ENCODE data around the gene FBH1. TPM values are rescaled to one million over a fixed set of nuclear protein-coding genes. Genes with fewer than 3 reads are reported as not detected.
A peak's percentile ranks its signal among the peaks of the same experiment; 100 is the strongest.

Gene FBH1
- total and polyA plus RNA-seq, 10 of the 15 experiments (the other 5 are each of a cell fraction or from before 2014, with no cell fraction given): 6.1 to 67.6 (median 47.2) TPM

GRCh38 chr10:5971315-5971832, 81.3 kb downstream of the FBH1 start (continued):
- TF ChIP-seq, protein P1, sequence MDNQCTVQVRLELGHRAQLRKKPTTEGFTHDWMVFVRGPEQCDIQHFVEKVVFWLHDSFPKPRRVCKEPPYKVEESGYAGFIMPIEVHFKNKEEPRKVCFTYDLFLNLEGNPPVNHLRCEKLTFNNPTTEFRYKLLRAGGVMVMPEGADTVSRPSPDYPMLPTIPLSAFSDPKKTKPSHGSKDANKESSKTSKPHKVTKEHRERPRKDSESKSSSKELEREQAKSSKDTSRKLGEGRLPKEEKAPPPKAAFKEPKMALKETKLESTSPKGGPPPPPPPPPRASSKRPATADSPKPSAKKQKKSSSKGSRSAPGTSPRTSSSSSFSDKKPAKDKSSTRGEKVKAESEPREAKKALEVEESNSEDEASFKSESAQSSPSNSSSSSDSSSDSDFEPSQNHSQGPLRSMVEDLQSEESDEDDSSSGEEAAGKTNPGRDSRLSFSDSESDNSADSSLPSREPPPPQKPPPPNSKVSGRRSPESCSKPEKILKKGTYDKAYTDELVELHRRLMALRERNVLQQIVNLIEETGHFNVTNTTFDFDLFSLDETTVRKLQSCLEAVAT (IDR thresholded peaks at IDR 0.05): 0 out of 2 replicates have a peak, but pooled peaks have one; percentile 15
- TF ChIP-seq NR2C1 (IDR thresholded peaks at IDR 0.05) (0 out of 2 replicates have a peak, but pooled peaks have one; percentile 9), IKZF1 (conservative IDR thresholded peaks at IDR 0.05) (peak; percentile 32; the same call in 1 of the 2 replicates), RFX5 (IDR thresholded peaks at IDR 0.05; ENCODE audit: low read depth, low read length) (no peak)

DNA sequence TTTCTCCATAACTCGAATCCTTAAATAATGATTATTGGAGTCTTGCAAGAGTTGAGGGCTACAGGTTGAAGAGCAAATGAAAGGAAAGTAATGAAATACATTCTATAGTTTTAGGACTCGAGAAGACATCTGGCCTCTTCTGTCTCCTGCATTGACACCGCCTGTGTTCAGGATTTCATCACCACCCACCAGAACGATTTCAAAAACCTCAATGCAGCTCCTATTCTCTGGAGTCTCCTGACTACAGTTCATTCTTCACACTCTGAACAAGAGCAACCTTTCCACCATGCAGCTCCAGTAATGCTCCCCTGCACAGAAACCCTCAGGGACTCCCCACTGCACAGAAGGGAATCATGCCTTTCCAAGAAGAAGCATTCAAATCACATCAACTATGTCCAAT, 81.8 kb downstream of the FBH1 start:
- Histone ChIP-seq H3K4me3 (peak overlapping the region; percentile 50), H3K9ac (ENCODE audit: control insufficient read depth, insufficient read depth, low read length) (no peak overlapping the region), H4K20me1 (ENCODE audit: control insufficient read depth, insufficient read depth) (no peaks in the 10 kb centered on the region), H2AFZ (ENCODE audit: control insufficient read depth, low read depth, low read length) (peak overlapping the region; percentile 38; the same call in 1 of the 2 replicates), H3K36me3 (ENCODE audit: control insufficient read depth in 2 of 2, insufficient read depth in 2 of 2, low read length in 1 of 2) (peaks cover 0 to 5% of the 10 kb centered on the region in 2 experiments; a peak in 1 of 4 replicates), H3K4me1 (ENCODE audit: control insufficient read depth, insufficient read depth, low read length) (peaks cover 23% of the 10 kb centered on the region), H3K79me2 (ENCODE audit: control insufficient read depth, insufficient read depth, low read length) (peaks cover 68% of the 10 kb centered on the region), H3K4me2 (ENCODE audit: control insufficient read depth, insufficient read depth) (peak overlapping the region; percentile 95), H3K27me3 (replicated peaks in 1 of 2; ENCODE audit: control insufficient read depth in 2 of 2, insufficient read depth in 2 of 2, low read length in 1 of 2) (no peaks in the 10 kb centered on the region), H3K27ac (ENCODE audit: control insufficient read depth, insufficient read depth) (peak overlapping the region; percentile 74), H3K9me3 (replicated peaks; ENCODE audit: control insufficient read depth, insufficient read depth, low read length) (no peaks in the 10 kb centered on the region)
- ChIA-PET CTCF (interaction anchor here (1.5 to 2.9 kb wide), 2 partner anchors 42 to 115 kb away, joined by 6 to 7 read pairs; no protein-coding TSS in a partner anchor), POLR2A (interaction anchor here (0.5 to 2.0 kb wide), 6 partner anchors 55 to 606 kb away, joined by 3 to 8 read pairs (median 4); no protein-coding TSS in a partner anchor), RAD21 (ENCODE audit: unreplicated experiment) (interaction anchor here (0.7 to 1.3 kb wide), 5 partner anchors 42 to 79 kb away, joined by 3 to 7 read pairs (median 4); no protein-coding TSS in a partner anchor), SMC1A (ENCODE audit: uncharacterized antibody, unreplicated experiment) (interaction anchor here (0.7 to 1.6 kb wide), 10 partner anchors 11 to 154 kb away, joined by 3 to 6 read pairs (median 3); no protein-coding TSS in a partner anchor)
- no TSS peak for BruUV-seq (replicated peaks)
- 0% methylated on average over 4 of the region's 4 CpGs for WGBS (ENCODE audit: insufficient coverage, insufficient replicate concordance, low lambda C conversion rate, missing lambda C conversion rate)
- no peak for FAIRE-seq
- no peak for DNase-seq (ENCODE audit: low read depth, low spot score)
- intact Hi-C loops (cut with micrococcal nuclease; ENCODE audit: unreplicated experiment): no loop called here
- no peak for ATAC-seq
- in situ Hi-C loops (cut with MboI): no loop called here
- no peak for TF ChIP-seq USF2 (IDR thresholded peaks at IDR 0.05; ENCODE audit: borderline replicate concordance, low read depth, low read length)
- no peak for TF ChIP-seq NFYB (IDR thresholded peaks at IDR 0.05; ENCODE audit: insufficient read depth, low read depth, low read length)
- no peak for TF ChIP-seq ATF7 (IDR thresholded peaks at IDR 0.05; ENCODE audit: low read depth)
- no peak for TF ChIP-seq SUZ12 (IDR thresholded peaks at IDR 0.05; ENCODE audit: unreplicated experiment)
- TF ChIP-seq, protein P2, sequence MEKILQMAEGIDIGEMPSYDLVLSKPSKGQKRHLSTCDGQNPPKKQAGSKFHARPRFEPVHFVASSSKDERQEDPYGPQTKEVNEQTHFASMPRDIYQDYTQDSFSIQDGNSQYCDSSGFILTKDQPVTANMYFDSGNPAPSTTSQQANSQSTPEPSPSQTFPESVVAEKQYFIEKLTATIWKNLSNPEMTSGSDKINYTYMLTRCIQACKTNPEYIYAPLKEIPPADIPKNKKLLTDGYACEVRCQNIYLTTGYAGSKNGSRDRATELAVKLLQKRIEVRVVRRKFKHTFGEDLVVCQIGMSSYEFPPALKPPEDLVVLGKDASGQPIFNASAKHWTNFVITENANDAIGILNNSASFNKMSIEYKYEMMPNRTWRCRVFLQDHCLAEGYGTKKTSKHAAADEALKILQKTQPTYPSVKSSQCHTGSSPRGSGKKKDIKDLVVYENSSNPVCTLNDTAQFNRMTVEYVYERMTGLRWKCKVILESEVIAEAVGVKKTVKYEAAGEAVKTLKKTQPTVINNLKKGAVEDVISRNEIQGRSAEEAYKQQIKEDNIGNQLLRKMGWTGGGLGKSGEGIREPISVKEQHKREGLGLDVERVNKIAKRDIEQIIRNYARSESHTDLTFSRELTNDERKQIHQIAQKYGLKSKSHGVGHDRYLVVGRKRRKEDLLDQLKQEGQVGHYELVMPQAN (conservative IDR thresholded peaks at IDR 0.05): no peak
- no peak for TF ChIP-seq E2F4 (IDR thresholded peaks at IDR 0.05; ENCODE audit: low read depth, low read length)
- TF ChIP-seq BRCA1 (IDR thresholded peaks at IDR 0.05; ENCODE audit: low read depth, low read length): no peak
- TF ChIP-seq CHD1 (IDR thresholded peaks at IDR 0.05; ENCODE audit: low read depth, low read length): no peak
- TF ChIP-seq CHD2 (IDR thresholded peaks at IDR 0.05; ENCODE audit: borderline replicate concordance, low read depth, low read length): no peak

All from GM12878 (cell line).